Lower leg skin (tissue), 4 donors: ENCODE measurements around the gene UMODL1. TPM values are rescaled to one million over a fixed set of nuclear protein-coding genes. Genes with fewer than 3 reads are reported as not detected.

Experiments
- DNase-seq, 2 donors: peaks; one replicate each; pipeline ENCODE4 v3.0.0-alpha.2; 2019; ENCODE audit warnings: low spot score in 2 of 2
- H3K4me3 ChIP-seq: fragments of 200-600 bp; sonication (generic); 2 replicates; pipeline ENCODE4 v1.5.1; 2017; ENCODE audit warnings: mild to moderate bottlenecking, low read depth; ENCODE audit not compliant: poor library complexity, severe bottlenecking
- CTCF ChIP-seq, 3 donors: fragments of 450-650 bp; IDR thresholded peaks; one replicate each; pipeline ENCODE4 v1.5.1; 2016; ENCODE audit warnings: antibody characterized with exemption in 3 of 3, mild to moderate bottlenecking in 3 of 3, moderate library complexity in 2 of 3
- POLR2A ChIP-seq, 2 donors: fragments of 450-650 bp; IDR thresholded peaks; one replicate each; pipeline ENCODE4 v1.6.1; 2016 to 2017; ENCODE audit warnings: antibody characterized with exemption in 2 of 2, mild to moderate bottlenecking in 1 of 2, moderate library complexity in 1 of 2
- WGBS, 2 donors: methylation state at CpG; one replicate each; pipeline ENCODE4 v1.1.5; 2018; 5-methylcytosine and 5-hydroxymethylcytosine counted together
- intact Hi-C: fragments of 100-400 bp; cut with DNase I; formaldehyde crosslinking; loops from one replicate; pipeline ENCODE4 v1.15.0; 2023; ENCODE audit warnings: low total_unique reads
- total RNA-seq, 4 donors: library from RNA; depleted of rRNA; stranded (reverse); fragments of >200 nt; gene quantifications; one replicate each; pipeline ENCODE4 v1.1.0, GENCODE V29; 2016

UMODL1 gene
- total RNA-seq, 4 donors from 2014 or later: 0.23 TPM; not detected in 3

GRCh38 chr21:42051788-42052187 is 19.3 kb upstream of the UMODL1 start:
- 83 to 88% methylated on average over 9 of the region's 9 CpGs for WGBS, 2 donors
- TF ChIP-seq CTCF (IDR thresholded peaks at IDR 0.05) (no peak), POLR2A (IDR thresholded peaks at IDR 0.05) (no peak)
- DNase-seq: no peak
- intact Hi-C loops: no loop called here
- H3K4me3 ChIP-seq: no peak overlapping the region

GRCh38 chr21:42055425-42055824 is 15.7 kb upstream of the UMODL1 start:
- 83 to 98% methylated on average over 9 of the region's 9 CpGs for WGBS, 2 donors
- TF ChIP-seq POLR2A (IDR thresholded peaks at IDR 0.05) (no peak), CTCF (IDR thresholded peaks at IDR 0.05) (no peak)
- no peak overlapping the region for H3K4me3 ChIP-seq
- intact Hi-C loops: no loop called here
- DNase-seq: no peak

- 56 to 58% methylated on average over 11 of the region's 11 CpGs for WGBS, 2 donors
- intact Hi-C loops: no loop called here
- DNase-seq: no peak
- TF ChIP-seq CTCF (IDR thresholded peaks at IDR 0.05) (no peak), POLR2A (IDR thresholded peaks at IDR 0.05) (no peak)
- no peak overlapping the region for H3K4me3 ChIP-seq
These were observed 14.6 kb upstream of the UMODL1 start for GRCh38 chr21:42056468-42056867.

- 28 to 37% methylated on average over 17 of the region's 17 CpGs for WGBS, 2 donors
- intact Hi-C loops: no loop called here
- H3K4me3 ChIP-seq: no peak overlapping the region
- TF ChIP-seq POLR2A (IDR thresholded peaks at IDR 0.05) (no peak), CTCF (IDR thresholded peaks at IDR 0.05) (no peak)
- no peak for DNase-seq
These were observed 14.0 kb upstream of the UMODL1 start for GRCh38 chr21:42056996-42057689.

GRCh38 chr21:42057851-42058437 is 13.2 kb upstream of the UMODL1 start:
- intact Hi-C loops: no loop called here
- 55 to 75% methylated on average over 11 of the region's 11 CpGs for WGBS, 2 donors
- no peak for DNase-seq
- no peak for TF ChIP-seq CTCF (IDR thresholded peaks at IDR 0.05)
- TF ChIP-seq POLR2A (IDR thresholded peaks at IDR 0.05): no peak
- no peak overlapping the region for H3K4me3 ChIP-seq
